ENCODE measurements around the gene TEX19. TPM values are rescaled to one million over a fixed set of nuclear protein-coding genes. Genes with fewer than 3 reads are reported as not detected.
A peak's percentile ranks its signal among the peaks of the same experiment; 100 is the strongest.

The TEX19 gene
- total RNA-seq, 2 experiments from 2014 or later, result 0.10 to 0.23 TPM

GRCh38 chr17:82392209-82392920, 33.3 kb downstream of the TEX19 start:
- DNase-seq, result no peak
- no peak overlapping the region for H3K27ac Mint-ChIP-seq
- no peaks in the 10 kb centered on the region for H3K36me3 Mint-ChIP-seq
- H3K9me3 Mint-ChIP-seq, result no peaks in the 10 kb centered on the region
- H3K4me1 Mint-ChIP-seq, result no peaks in the 10 kb centered on the region
- H3K27me3 Mint-ChIP-seq, result no peaks in the 10 kb centered on the region
- H3K4me3 Mint-ChIP-seq, result no peak overlapping the region

- Mint-ChIP-seq H3K27ac (no peak overlapping the region), H3K9me3 (no peaks in the 10 kb centered on the region), H3K27me3 (no peaks in the 10 kb centered on the region), H3K4me3 (no peak overlapping the region), H3K4me1 (no peaks in the 10 kb centered on the region), H3K36me3 (no peaks in the 10 kb centered on the region)
- DNase-seq, result no peak
Measured at GRCh38 chr17:82392941-82393340, 33.9 kb downstream of the TEX19 start.

GRCh38 chr17:82394278-82394677, 35.2 kb downstream of the TEX19 start:
- no peak for DNase-seq
- Mint-ChIP-seq H3K9me3 (no peaks in the 10 kb centered on the region), H3K4me1 (no peaks in the 10 kb centered on the region), H3K27ac (no peak overlapping the region), H3K4me3 (no peak overlapping the region), H3K27me3 (no peaks in the 10 kb centered on the region), H3K36me3 (no peaks in the 10 kb centered on the region)

GRCh38 chr17:82396601-82397435, 37.8 kb downstream of the TEX19 start:
- DNase-seq, result no peak
- no peak overlapping the region for H3K27ac Mint-ChIP-seq
- no peaks in the 10 kb centered on the region for H3K9me3 Mint-ChIP-seq
- no peak overlapping the region for H3K4me3 Mint-ChIP-seq
- peaks cover 8% of the 10 kb centered on the region for H3K4me1 Mint-ChIP-seq
- no peaks in the 10 kb centered on the region for H3K27me3 Mint-ChIP-seq
- H3K36me3 Mint-ChIP-seq, result peaks cover 8% of the 10 kb centered on the region

GRCh38 chr17:82397449-82398335, 38.6 kb downstream of the TEX19 start:
- peaks cover 8% of the 10 kb centered on the region for H3K4me1 Mint-ChIP-seq
- no peaks in the 10 kb centered on the region for H3K9me3 Mint-ChIP-seq
- peaks cover 9% of the 10 kb centered on the region for H3K36me3 Mint-ChIP-seq
- no peaks in the 10 kb centered on the region for H3K27me3 Mint-ChIP-seq
- no peak overlapping the region for H3K27ac Mint-ChIP-seq
- no peak for DNase-seq
- no peak overlapping the region for H3K4me3 Mint-ChIP-seq

GRCh38 chr17:82399041-82399441, 40.0 kb downstream of the TEX19 start:
- H3K27ac Mint-ChIP-seq, result no peak overlapping the region
- H3K4me1 Mint-ChIP-seq, result peaks cover 8% of the 10 kb centered on the region
- DNase-seq, result no peak
- peaks cover 11% of the 10 kb centered on the region for H3K36me3 Mint-ChIP-seq
- no peaks in the 10 kb centered on the region for H3K9me3 Mint-ChIP-seq
- H3K27me3 Mint-ChIP-seq, result no peaks in the 10 kb centered on the region
- H3K4me3 Mint-ChIP-seq, result no peak overlapping the region

GRCh38 chr17:82399601-82400101, 40.6 kb downstream of the TEX19 start:
- no peaks in the 10 kb centered on the region for H3K9me3 Mint-ChIP-seq
- peaks cover 8% of the 10 kb centered on the region for H3K4me1 Mint-ChIP-seq
- no peak overlapping the region for H3K27ac Mint-ChIP-seq

GRCh38 chr17:82400206-82400605, 41.2 kb downstream of the TEX19 start:
- Mint-ChIP-seq H3K36me3 (peaks cover 12% of the 10 kb centered on the region), H3K27me3 (no peaks in the 10 kb centered on the region), H3K4me3 (no peak overlapping the region), H3K27ac (no peak overlapping the region), H3K9me3 (no peaks in the 10 kb centered on the region), H3K4me1 (peaks cover 8% of the 10 kb centered on the region)
- no peak for DNase-seq

More at GRCh38 chr17:82399601-82400101, 40.6 kb downstream of the TEX19 start:
- Mint-ChIP-seq H3K36me3 (peaks cover 11% of the 10 kb centered on the region), H3K4me3 (no peak overlapping the region), H3K27me3 (no peaks in the 10 kb centered on the region)
- DNase-seq, result no peak

GRCh38 chr17:82400830-82401229, 41.8 kb downstream of the TEX19 start:
- H3K27ac Mint-ChIP-seq, result peak overlapping the region; percentile 73
- DNase-seq, result peak; percentile 64
- peaks cover 13% of the 10 kb centered on the region for H3K36me3 Mint-ChIP-seq
- peaks cover 8% of the 10 kb centered on the region for H3K4me1 Mint-ChIP-seq
- H3K27me3 Mint-ChIP-seq, result no peaks in the 10 kb centered on the region
- H3K4me3 Mint-ChIP-seq, result peak overlapping the region; percentile 72
- H3K9me3 Mint-ChIP-seq, result no peaks in the 10 kb centered on the region

- no peaks in the 10 kb centered on the region for H3K27me3 Mint-ChIP-seq
Measured at GRCh38 chr17:82402865-82403264, 43.8 kb downstream of the TEX19 start.

GRCh38 chr17:82403662-82404660, 44.9 kb downstream of the TEX19 start:
- Mint-ChIP-seq H3K27ac (no peak overlapping the region), H3K4me1 (peaks cover 14% of the 10 kb centered on the region), H3K27me3 (no peaks in the 10 kb centered on the region), H3K4me3 (no peak overlapping the region), H3K9me3 (no peaks in the 10 kb centered on the region), H3K36me3 (peaks cover 19% of the 10 kb centered on the region)
- DNase-seq, result no peak

More at GRCh38 chr17:82402865-82403264, 43.8 kb downstream of the TEX19 start:
- Mint-ChIP-seq H3K9me3 (no peaks in the 10 kb centered on the region), H3K4me3 (no peak overlapping the region), H3K4me1 (peaks cover 14% of the 10 kb centered on the region), H3K27ac (no peak overlapping the region), H3K36me3 (peaks cover 19% of the 10 kb centered on the region)
- no peak for DNase-seq

GRCh38 chr17:82405051-82405450, 46.0 kb downstream of the TEX19 start:
- DNase-seq, result no peak
- no peak overlapping the region for H3K27ac Mint-ChIP-seq
- H3K4me1 Mint-ChIP-seq, result peaks cover 14% of the 10 kb centered on the region
- no peaks in the 10 kb centered on the region for H3K27me3 Mint-ChIP-seq
- H3K9me3 Mint-ChIP-seq, result no peaks in the 10 kb centered on the region
- peaks cover 19% of the 10 kb centered on the region for H3K36me3 Mint-ChIP-seq
- no peak overlapping the region for H3K4me3 Mint-ChIP-seq

- no peaks in the 10 kb centered on the region for H3K9me3 Mint-ChIP-seq
- H3K36me3 Mint-ChIP-seq, result peaks cover 16% of the 10 kb centered on the region
- no peaks in the 10 kb centered on the region for H3K27me3 Mint-ChIP-seq
- H3K27ac Mint-ChIP-seq, result no peak overlapping the region
- peaks cover 9% of the 10 kb centered on the region for H3K4me1 Mint-ChIP-seq
- no peak overlapping the region for H3K4me3 Mint-ChIP-seq
- DNase-seq, result no peak
Measured at GRCh38 chr17:82406131-82406671, 47.2 kb downstream of the TEX19 start.
